ENCODE data around the gene NNT. TPM values are rescaled to one million over a fixed set of nuclear protein-coding genes. Genes with fewer than 3 reads are reported as not detected.

NNT gene
- total and polyA plus RNA-seq, 9 donors, result 67.0 to 92.1 (median 77.9) TPM

- H3K27ac ChIP-seq (ENCODE audit: low read length), result no peak overlapping the region
Observed at GRCh38 chr5:43620944-43621505, 18.0 kb downstream of the NNT start.

GRCh38 chr5:43622074-43622473 lies 19.1 kb downstream of the NNT start:
- peaks cover 29% of the 10 kb centered on the region for H3K36me3 ChIP-seq (ENCODE audit: control insufficient read depth, insufficient read depth, low read length)
- 100% methylated on average over 2 of the region's 3 CpGs for WGBS (ENCODE audit: insufficient coverage)
- no peak overlapping the region for H3K27ac ChIP-seq (ENCODE audit: low read length)
- H3K4me1 ChIP-seq (ENCODE audit: control insufficient read depth, insufficient read depth, low read length), result no peaks in the 10 kb centered on the region
- no peaks in the 10 kb centered on the region for H3K9me3 ChIP-seq (replicated peaks; ENCODE audit: control insufficient read depth, low read depth, low read length)
- H3K4me3 ChIP-seq (ENCODE audit: low read length), result no peak overlapping the region
- no peaks in the 10 kb centered on the region for H3K27me3 ChIP-seq (ENCODE audit: control insufficient read depth, insufficient read depth, low read length)
- DNase-seq, result no peak

More at GRCh38 chr5:43620944-43621505, 18.0 kb downstream of the NNT start:
- Histone ChIP-seq H3K4me1 (ENCODE audit: control insufficient read depth, insufficient read depth, low read length) (no peaks in the 10 kb centered on the region), H3K27me3 (ENCODE audit: control insufficient read depth, insufficient read depth, low read length) (no peaks in the 10 kb centered on the region), H3K9me3 (replicated peaks; ENCODE audit: control insufficient read depth, low read depth, low read length) (no peaks in the 10 kb centered on the region), H3K4me3 (ENCODE audit: low read length) (no peak overlapping the region), H3K36me3 (ENCODE audit: control insufficient read depth, insufficient read depth, low read length) (peaks cover 30% of the 10 kb centered on the region)
- no peak for DNase-seq
- WGBS (ENCODE audit: insufficient coverage), result no CpG with 5 or more reads among the region's 4 CpGs

- Histone ChIP-seq H3K4me1 (ENCODE audit: control insufficient read depth, insufficient read depth, low read length) (no peaks in the 10 kb centered on the region), H3K27me3 (ENCODE audit: control insufficient read depth, insufficient read depth, low read length) (no peaks in the 10 kb centered on the region), H3K27ac (ENCODE audit: low read length) (no peak overlapping the region), H3K4me3 (ENCODE audit: low read length) (no peak overlapping the region), H3K9me3 (replicated peaks; ENCODE audit: control insufficient read depth, low read depth, low read length) (no peaks in the 10 kb centered on the region), H3K36me3 (ENCODE audit: control insufficient read depth, insufficient read depth, low read length) (peaks cover 32% of the 10 kb centered on the region)
- 94% methylated on average over 2 of the region's 3 CpGs for WGBS (ENCODE audit: insufficient coverage)
- DNase-seq, result no peak
Observed at GRCh38 chr5:43623048-43623680, 20.2 kb downstream of the NNT start.

GRCh38 chr5:43627028-43627427 lies 24.0 kb downstream of the NNT start:
- peaks cover 24% of the 10 kb centered on the region for H3K36me3 ChIP-seq (ENCODE audit: control insufficient read depth, insufficient read depth, low read length)
- peak; percentile 13 for DNase-seq

GRCh38 chr5:43631182-43631910 lies 28.4 kb downstream of the NNT start:
- 32% methylated on average over 4 of the region's 5 CpGs for WGBS (ENCODE audit: insufficient coverage)

More at GRCh38 chr5:43627028-43627427, 24.0 kb downstream of the NNT start:
- no peak overlapping the region for H3K27ac ChIP-seq (ENCODE audit: low read length)
- no peaks in the 10 kb centered on the region for H3K27me3 ChIP-seq (ENCODE audit: control insufficient read depth, insufficient read depth, low read length)
- peaks cover 6% of the 10 kb centered on the region for H3K4me1 ChIP-seq (ENCODE audit: control insufficient read depth, insufficient read depth, low read length)
- H3K9me3 ChIP-seq (replicated peaks; ENCODE audit: control insufficient read depth, low read depth, low read length), result no peaks in the 10 kb centered on the region
- no peak overlapping the region for H3K4me3 ChIP-seq (ENCODE audit: low read length)
- 67% methylated on average over 1 of the region's 2 CpGs for WGBS (ENCODE audit: insufficient coverage)

GRCh38 chr5:43634621-43635020 lies 31.6 kb downstream of the NNT start:
- H3K27ac ChIP-seq (ENCODE audit: low read length), result no peak overlapping the region
- no peaks in the 10 kb centered on the region for H3K27me3 ChIP-seq (ENCODE audit: control insufficient read depth, insufficient read depth, low read length)
- H3K4me1 ChIP-seq (ENCODE audit: control insufficient read depth, insufficient read depth, low read length), result peaks cover 6% of the 10 kb centered on the region
- DNase-seq, result no peak
- no peak overlapping the region for H3K4me3 ChIP-seq (ENCODE audit: low read length)
- H3K36me3 ChIP-seq (ENCODE audit: control insufficient read depth, insufficient read depth, low read length), result peaks cover 21% of the 10 kb centered on the region
- no peaks in the 10 kb centered on the region for H3K9me3 ChIP-seq (replicated peaks; ENCODE audit: control insufficient read depth, low read depth, low read length)
- 100% methylated on average over 1 of the region's 2 CpGs for WGBS (ENCODE audit: insufficient coverage)

More at GRCh38 chr5:43631182-43631910, 28.4 kb downstream of the NNT start:
- H3K4me3 ChIP-seq (ENCODE audit: low read length), result no peak overlapping the region
- no peaks in the 10 kb centered on the region for H3K9me3 ChIP-seq (replicated peaks; ENCODE audit: control insufficient read depth, low read depth, low read length)
- DNase-seq, result peak; percentile 90
- no peaks in the 10 kb centered on the region for H3K27me3 ChIP-seq (ENCODE audit: control insufficient read depth, insufficient read depth, low read length)
- H3K36me3 ChIP-seq (ENCODE audit: control insufficient read depth, insufficient read depth, low read length), result peaks cover 25% of the 10 kb centered on the region
- peaks cover 6% of the 10 kb centered on the region for H3K4me1 ChIP-seq (ENCODE audit: control insufficient read depth, insufficient read depth, low read length)
- no peak overlapping the region for H3K27ac ChIP-seq (ENCODE audit: low read length)

- H3K36me3 ChIP-seq (ENCODE audit: control insufficient read depth, insufficient read depth, low read length), result peaks cover 21% of the 10 kb centered on the region
- peaks cover 6% of the 10 kb centered on the region for H3K4me1 ChIP-seq (ENCODE audit: control insufficient read depth, insufficient read depth, low read length)
- H3K9me3 ChIP-seq (replicated peaks; ENCODE audit: control insufficient read depth, low read depth, low read length), result no peaks in the 10 kb centered on the region
- DNase-seq, result no peak
- no peak overlapping the region for H3K27ac ChIP-seq (ENCODE audit: low read length)
- no peak overlapping the region for H3K4me3 ChIP-seq (ENCODE audit: low read length)
- no peaks in the 10 kb centered on the region for H3K27me3 ChIP-seq (ENCODE audit: control insufficient read depth, insufficient read depth, low read length)
Observed at GRCh38 chr5:43635374-43635773, 32.4 kb downstream of the NNT start.

- H3K4me3 ChIP-seq (ENCODE audit: low read length), result no peak overlapping the region
- no peaks in the 10 kb centered on the region for H3K9me3 ChIP-seq (replicated peaks; ENCODE audit: control insufficient read depth, low read depth, low read length)
- H3K4me1 ChIP-seq (ENCODE audit: control insufficient read depth, insufficient read depth, low read length), result peaks cover 2% of the 10 kb centered on the region
- peaks cover 17% of the 10 kb centered on the region for H3K36me3 ChIP-seq (ENCODE audit: control insufficient read depth, insufficient read depth, low read length)
- DNase-seq, result no peak
- H3K27ac ChIP-seq (ENCODE audit: low read length), result no peak overlapping the region
- no CpG with 5 or more reads among the region's 2 CpGs for WGBS (ENCODE audit: insufficient coverage)
- no peaks in the 10 kb centered on the region for H3K27me3 ChIP-seq (ENCODE audit: control insufficient read depth, insufficient read depth, low read length)
Observed at GRCh38 chr5:43636076-43636475, 33.1 kb downstream of the NNT start.

GRCh38 chr5:43637416-43637815 lies 34.4 kb downstream of the NNT start:
- Histone ChIP-seq H3K27ac (ENCODE audit: low read length) (no peak overlapping the region), H3K4me1 (ENCODE audit: control insufficient read depth, insufficient read depth, low read length) (no peaks in the 10 kb centered on the region), H3K4me3 (ENCODE audit: low read length) (no peak overlapping the region), H3K9me3 (replicated peaks; ENCODE audit: control insufficient read depth, low read depth, low read length) (no peaks in the 10 kb centered on the region), H3K27me3 (ENCODE audit: control insufficient read depth, insufficient read depth, low read length) (no peaks in the 10 kb centered on the region), H3K36me3 (ENCODE audit: control insufficient read depth, insufficient read depth, low read length) (peaks cover 14% of the 10 kb centered on the region)
- DNase-seq, result no peak
- WGBS (ENCODE audit: insufficient coverage), result no CpG with 5 or more reads among the region's 1 CpG

GRCh38 chr5:43638107-43638506 lies 35.1 kb downstream of the NNT start:
- Histone ChIP-seq H3K4me3 (ENCODE audit: low read length) (no peak overlapping the region), H3K9me3 (replicated peaks; ENCODE audit: control insufficient read depth, low read depth, low read length) (no peaks in the 10 kb centered on the region), H3K36me3 (ENCODE audit: control insufficient read depth, insufficient read depth, low read length) (peaks cover 14% of the 10 kb centered on the region), H3K4me1 (ENCODE audit: control insufficient read depth, insufficient read depth, low read length) (no peaks in the 10 kb centered on the region), H3K27me3 (ENCODE audit: control insufficient read depth, insufficient read depth, low read length) (no peaks in the 10 kb centered on the region), H3K27ac (ENCODE audit: low read length) (no peak overlapping the region)
- DNase-seq, result no peak
- no CpG with 5 or more reads among the region's 2 CpGs for WGBS (ENCODE audit: insufficient coverage)
